ENCODE data around the gene CHKA.

Gene CHKA

DNA sequence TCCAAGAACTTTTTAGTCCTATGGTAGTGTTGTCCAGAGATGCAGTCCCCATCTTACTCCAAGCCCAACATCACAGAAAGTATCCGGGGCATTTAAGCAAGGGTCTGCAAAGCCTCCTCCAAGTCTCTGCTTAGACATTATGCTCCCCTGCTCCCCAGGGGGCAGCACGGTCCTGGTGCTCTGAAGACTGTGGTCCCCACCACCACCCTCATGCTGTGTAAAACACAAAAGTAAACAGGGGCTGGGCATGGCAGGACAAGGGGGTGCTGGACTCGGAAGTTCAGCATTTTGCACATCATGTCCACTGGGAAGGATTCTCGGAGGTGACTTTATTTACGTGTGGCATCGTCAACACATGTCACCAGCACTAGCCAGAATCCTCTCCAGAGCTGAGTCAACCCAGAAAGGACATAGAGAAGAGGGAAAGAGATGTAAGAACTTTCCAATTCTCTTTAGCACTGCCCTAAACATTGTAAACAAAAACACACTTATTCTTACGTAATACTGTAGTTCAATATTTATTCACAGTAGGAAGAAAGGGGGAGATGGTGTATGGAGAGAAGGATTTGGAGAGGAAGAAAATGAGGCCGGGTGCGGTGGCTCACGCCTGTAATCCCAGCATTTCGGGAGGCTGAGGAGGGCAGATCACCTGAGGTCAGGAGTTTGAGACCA lies 44.7 kb downstream of the CHKA start:
- in situ Hi-C loops (cut with MboI; ENCODE audit: low sequenced_read_pairs): no loop called here

DNA sequence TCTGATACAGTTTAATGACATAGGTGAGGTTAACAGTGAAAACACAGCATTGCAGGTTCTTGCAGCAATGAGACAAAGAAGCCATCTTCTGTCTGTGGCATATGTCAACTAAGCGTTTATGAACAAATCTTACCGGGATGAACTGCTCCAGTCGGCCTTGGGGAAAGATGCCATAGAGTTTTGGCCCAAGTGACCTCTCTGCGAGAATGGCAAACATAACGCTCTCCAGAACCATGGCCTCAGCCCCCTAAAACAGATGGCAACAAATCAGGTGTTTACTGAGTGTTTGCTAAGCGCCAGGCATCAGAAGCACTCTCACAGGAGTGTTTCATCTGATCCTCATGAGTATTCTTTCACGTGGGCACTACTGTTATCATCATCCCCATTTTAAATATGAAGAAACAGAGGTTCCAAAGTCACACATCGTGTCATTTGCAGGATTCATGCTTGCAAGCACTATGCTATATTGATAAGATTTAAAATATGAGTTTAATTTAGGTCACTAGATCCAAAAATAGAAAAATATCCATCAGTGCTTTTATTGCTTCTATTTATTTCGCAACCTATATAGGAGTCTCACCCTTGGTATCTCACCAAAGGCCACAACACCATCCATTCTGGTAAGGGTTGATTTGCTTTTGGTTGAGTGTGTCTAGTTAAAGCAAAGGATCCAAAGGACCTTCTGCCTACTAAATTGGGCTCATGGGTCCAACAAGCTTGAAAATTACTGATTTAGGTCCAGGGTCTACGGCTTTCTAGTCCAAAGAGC lies 46.4 kb downstream of the CHKA start:
- in situ Hi-C loops (cut with MboI; ENCODE audit: low sequenced_read_pairs): no loop called here

DNA sequence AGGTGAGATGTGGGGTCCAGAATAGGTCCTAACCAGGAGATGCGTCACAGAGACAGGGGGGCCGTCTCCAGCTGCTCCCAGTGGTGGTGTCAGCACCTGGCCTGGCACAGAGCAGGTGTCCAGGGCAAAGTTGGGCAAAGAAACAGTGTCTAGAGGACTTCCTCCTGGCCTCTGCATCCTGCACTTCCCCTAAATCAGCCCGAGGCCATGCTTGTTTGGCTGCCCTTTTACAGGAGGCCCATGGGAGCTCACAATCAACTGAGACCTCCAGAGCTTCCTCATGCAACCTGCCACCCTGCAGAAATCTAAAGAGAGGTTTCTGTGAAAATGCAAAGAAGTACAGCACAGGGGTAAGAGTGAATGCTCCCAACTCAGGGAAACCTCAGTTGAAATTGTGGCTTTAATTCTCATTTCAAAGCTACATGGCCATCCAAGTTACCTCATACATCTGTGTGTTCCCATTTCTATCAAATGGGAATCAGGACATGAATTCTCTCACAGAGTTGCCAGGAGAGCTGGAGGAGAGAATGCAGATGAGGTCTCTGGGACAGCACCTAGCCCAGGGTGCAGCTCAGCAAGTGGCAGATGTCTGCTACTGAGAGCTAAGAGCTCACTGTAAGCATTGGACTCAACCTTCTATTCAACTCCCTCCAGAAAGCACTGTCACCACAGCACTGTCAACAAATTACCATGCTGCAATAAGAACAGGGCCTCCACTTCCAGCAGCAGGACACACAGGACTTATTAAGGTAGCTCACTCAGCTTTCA lies 49.7 kb downstream of the CHKA start:
- in situ Hi-C loops (cut with MboI; ENCODE audit: low sequenced_read_pairs): no loop called here

DNA sequence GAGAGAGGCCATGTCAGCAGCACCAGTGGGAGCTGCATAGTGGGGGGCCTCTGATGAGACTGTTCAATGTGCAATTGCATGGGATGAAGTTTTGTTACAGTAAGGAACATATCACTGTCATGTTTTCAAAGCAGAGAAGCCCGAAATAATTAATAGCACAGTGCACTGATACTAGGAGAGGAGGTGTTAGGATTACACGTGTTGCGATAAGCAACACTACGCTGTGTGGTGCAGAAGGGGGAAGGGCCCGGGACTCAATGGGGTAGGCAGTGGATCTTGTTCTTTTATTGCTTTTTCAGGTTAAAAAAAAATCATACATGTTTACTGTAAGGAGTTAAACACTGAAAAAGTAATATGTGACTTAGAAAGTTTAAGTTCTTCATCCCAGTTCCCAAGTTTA lies 53.2 kb downstream of the CHKA start:
- in situ Hi-C loops (cut with MboI; ENCODE audit: low sequenced_read_pairs): no loop called here

DNA sequence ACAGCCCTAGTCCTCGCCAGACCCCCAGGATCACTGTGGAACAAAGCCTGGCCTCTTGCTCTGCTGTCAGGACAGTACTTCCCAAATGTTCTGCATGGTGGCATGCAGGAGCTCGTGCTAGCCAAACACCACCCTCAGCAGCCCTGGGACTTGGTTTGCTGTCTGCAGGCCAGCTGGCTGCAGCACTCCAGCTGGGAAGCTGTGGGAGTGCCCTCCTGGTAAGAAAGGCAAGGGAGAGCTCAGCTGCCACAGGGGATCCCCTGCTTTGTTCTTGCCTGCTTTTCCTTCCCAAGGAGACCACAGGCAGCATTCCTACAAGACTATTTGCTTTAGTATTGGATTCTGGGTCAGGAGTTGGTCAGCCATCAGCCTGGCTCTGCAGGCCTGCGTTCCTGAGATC lies 54.4 kb downstream of the CHKA start:
- in situ Hi-C loops (cut with MboI; ENCODE audit: low sequenced_read_pairs): no loop called here

DNA sequence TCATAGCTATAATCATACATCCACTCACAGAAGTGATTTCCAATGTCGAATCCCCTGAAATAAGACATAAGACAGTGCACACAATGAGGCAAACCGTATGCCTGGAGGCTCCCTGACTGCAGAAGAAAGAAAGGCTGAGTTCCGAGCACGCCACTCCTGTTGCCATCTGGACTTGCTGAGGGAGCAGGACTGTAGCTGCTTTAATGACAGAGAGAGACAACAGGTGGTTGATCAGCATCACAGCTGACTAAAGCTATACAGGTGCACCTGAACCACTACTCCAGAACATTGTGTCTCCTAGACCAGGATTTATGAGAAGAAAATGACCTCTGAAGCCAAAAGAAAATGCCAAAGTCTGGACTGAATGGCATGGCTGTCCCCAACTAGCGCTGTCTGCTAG lies 55.3 kb downstream of the CHKA start:
- in situ Hi-C loops (cut with MboI; ENCODE audit: low sequenced_read_pairs): no loop called here

DNA sequence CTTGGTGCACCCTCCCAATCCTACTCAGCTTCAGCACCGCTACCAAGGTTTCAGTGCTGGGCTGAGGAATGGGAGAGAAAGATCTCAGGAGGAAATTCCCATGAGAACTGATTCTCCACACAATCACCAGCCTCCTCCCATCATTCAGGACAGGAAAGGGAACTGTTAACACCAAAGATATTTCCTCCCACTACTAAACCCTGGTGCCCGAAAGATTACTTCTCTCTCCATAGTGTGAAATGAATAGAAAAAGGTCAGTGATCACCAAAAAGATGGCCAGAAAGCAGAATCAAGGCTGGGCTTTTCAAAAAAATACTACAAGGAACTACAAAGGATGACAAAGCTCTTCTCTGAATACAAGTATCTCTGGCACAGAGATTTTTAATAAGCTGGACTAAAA lies 56.3 kb downstream of the CHKA start:
- in situ Hi-C loops (cut with MboI; ENCODE audit: low sequenced_read_pairs): no loop called here

DNA sequence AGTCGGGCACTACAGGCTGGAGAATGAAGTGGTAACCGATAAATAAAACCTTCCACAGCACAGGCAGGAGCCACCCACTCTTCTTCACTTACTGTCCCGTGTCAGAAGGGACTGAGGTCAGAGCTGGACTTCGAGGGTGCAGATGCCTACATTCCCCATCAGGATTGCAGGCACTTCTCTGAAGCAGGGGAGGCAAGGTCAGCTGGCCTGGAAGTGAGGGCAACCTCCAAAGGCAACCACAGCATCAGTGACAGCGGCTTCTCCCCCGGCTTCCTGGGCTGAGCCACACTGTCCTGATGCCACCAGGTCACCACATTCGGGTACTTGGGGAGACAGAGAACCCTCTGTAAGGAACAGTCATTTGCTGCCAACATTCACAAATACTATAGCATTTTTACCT lies 59.7 kb downstream of the CHKA start:
- in situ Hi-C loops (cut with MboI; ENCODE audit: low sequenced_read_pairs): no loop called here

DNA sequence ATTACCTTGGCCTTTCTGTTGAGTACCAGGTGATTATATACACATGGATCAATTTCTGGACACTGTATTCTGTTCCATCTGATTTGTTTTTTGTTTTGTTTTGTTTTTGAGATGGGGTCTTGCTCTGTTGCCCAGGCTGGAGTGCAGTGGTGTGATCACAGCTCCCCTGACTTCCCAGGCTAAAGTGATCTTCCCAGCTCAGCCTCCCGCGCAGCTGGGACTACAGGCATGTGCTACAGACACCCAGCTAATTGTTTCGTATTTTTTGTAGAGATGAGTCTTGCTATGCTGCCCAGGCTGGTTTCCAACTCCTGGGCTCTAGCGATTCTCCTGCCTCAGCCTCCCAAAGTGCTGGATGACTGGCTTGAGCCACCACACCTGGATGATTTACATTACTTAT lies 63.4 kb downstream of the CHKA start:
- in situ Hi-C loops (cut with MboI; ENCODE audit: low sequenced_read_pairs): no loop called here

DNA sequence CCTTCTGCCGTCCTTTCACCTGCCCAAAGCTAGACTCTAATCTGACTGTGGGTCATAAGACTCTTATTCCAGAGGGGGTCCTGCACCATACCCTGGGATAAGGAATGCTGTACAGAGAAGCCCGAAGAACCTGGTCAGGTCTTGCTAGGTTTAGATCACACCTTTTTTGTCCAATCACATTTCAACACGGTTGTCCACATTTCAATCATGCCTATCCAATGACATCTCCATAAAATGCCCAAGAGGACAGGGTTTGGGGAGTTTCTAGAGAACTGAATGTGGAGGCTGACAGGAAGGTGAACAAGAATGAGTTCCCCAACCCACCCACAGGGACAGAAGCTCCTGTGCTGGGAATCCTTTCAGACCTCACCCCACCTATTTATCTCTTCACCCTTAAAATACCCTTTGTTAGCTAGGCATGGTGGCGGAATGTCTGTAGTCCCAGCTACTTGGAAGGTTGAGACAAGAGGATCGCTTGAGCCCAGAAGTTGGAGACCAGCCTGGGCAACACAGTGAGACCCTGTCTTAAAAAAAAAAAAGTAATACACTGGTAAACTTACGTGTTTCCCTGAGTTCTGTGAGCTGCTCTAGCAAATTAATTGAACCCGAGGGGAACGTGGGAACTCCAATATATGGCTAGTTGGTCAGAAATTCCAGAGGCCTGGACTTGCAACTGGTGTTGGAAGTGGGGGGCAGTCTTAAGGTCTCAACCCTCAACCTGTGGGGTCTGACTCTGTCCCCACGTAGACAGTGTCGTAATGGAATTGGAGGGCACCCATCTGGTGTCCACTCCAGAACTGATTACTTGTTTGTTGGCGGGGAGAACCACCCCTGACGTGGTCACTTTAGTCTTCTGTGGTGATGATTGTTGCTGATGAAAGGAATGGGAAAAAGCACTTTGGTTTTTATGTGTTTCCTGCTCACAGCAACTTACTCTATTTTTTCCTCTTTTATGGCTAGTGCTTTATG lies 64.6 kb downstream of the CHKA start:
- in situ Hi-C loops (cut with MboI; ENCODE audit: low sequenced_read_pairs): no loop called here

DNA sequence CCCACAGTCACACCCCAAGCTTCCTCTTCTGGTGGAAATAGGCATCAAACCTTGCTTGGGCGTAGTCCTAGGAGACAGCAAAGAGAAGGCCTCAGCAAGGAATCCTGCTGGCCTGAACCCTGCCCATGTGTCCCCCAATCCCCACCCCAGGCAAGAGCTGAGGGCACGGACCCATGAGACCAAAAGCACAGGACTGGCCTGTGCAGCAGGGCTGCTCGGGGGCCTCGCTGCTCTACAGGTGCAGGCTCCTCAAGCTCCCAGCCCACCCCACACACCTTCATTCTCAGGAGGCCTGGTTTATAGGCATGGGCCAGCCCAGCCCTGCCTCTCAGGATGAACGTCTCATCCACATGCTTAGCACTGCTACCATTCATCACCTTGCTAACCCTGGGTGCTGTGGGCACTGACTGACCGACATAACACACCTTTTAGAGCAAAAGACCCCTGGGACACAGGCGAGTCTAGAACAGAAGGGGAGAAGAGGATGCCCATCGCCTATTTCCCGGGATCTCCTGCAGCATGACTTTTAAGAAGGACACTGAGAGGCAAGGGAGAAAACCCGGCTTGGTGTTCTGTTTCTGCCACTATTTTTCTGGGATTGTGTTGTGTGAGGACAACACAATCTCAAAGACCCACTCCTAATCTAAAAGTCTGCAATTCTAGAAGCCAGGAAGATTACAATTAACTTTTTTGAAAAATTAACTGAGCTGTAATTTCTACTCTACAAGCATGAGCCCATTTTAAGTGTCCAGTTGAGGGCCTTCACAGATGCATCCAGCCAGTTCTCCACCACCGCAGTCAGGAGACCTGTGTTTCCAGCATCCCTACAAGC lies 67.0 kb downstream of the CHKA start:
- in situ Hi-C loops (cut with MboI; ENCODE audit: low sequenced_read_pairs): no loop called here

DNA sequence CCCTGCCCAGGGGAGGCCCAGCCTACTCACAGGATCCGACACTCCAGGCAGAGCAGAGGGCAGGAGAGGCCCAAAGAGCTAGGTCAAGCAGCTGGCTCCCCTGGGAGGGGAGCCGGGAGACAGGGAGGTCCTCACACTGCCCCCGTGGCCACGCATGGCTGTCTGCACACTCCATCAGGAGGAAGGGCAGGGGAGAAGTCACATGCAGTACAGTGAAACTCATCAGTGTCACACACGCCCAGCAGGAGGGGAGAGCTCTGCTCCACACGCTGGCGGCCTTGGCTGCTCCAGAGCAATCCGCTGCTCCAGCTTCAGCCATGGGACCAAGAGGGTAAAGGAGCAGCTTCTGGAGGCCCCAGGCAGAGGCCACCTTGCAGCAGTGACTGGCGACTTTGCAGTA lies 68.1 kb downstream of the CHKA start:
- in situ Hi-C loops (cut with MboI; ENCODE audit: low sequenced_read_pairs): no loop called here

DNA sequence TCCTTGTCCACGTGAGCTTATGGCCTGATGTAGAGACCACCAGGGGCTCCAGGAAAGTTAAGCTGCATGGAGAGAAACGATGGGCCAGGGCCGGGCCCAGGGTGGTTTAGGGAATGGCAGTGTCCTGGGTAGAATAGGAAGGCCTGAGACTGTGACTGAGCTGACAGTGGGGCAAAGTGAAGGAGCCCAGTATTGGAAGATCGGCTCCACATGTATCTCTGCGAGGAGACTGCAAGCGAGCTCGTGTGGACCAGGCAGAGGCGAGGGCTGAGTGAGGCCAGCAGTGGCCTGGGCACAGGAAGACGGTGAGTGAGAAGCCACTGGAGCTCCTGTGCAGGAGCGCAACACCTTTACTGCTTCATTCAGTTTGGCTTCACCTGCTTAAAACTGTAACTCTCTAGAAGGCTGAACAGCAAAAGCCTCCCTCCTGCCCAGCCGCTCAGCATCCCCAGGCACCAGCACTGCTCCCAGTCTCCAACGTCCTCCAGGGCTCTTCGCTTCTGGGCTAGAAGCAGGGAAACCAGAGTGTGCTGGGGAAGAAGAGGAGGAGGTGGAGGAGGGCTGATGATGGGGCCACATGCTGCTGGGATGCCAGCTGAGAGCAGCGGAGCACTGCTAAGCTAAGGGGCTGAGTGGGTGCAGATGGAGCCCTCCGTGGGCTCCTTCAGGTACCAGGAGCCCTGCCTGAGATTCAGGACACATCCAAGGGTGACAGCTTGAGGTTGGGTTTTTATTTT lies 68.9 kb downstream of the CHKA start:
- in situ Hi-C loops (cut with MboI; ENCODE audit: low sequenced_read_pairs): no loop called here

DNA sequence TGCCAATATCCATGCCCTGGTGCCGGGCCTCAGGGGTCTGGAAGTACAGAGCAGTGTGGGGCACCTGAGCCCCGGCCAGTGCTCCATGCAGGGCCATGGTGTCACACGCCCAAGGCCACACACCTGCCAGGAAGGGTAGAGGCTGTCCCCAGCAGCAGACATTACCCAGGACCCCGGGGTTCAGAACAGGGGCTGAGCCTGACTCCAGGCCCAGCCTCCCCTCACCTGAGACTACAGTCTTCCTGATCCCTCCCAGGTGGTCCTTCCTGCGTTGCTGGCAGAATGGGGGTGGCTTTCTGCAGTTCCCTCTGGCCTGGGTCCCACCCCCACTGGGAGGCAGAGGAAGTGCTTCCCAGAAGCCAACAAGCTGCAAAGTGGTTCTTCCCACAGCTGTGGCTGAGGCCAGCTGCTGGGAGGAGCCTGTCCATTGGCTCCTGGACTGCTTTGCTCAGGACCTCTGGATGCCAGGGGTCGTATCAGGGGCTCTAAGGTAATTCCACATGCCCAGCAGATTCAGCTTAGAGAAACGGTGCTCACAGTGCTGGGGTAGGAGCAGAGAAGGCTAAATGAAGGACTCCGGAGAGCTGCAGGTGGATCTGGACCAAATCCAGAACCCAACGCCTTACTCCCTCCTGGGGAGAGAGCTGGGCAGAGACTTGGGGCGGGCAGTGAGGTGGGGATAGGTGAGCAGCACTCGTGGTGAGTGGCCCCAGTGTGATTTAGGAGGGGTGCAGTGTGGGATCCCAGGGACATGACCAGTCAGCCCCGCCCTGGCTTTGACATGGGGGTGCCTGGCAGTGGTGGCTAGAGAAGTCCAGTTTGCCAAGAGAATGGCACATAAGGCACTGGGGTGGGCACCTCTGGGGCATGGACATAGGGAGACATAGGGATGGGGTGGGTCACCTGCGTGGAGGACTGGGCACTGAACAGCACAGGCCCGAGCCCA lies 69.7 kb downstream of the CHKA start:
- in situ Hi-C loops (cut with MboI; ENCODE audit: low sequenced_read_pairs): no loop called here

DNA sequence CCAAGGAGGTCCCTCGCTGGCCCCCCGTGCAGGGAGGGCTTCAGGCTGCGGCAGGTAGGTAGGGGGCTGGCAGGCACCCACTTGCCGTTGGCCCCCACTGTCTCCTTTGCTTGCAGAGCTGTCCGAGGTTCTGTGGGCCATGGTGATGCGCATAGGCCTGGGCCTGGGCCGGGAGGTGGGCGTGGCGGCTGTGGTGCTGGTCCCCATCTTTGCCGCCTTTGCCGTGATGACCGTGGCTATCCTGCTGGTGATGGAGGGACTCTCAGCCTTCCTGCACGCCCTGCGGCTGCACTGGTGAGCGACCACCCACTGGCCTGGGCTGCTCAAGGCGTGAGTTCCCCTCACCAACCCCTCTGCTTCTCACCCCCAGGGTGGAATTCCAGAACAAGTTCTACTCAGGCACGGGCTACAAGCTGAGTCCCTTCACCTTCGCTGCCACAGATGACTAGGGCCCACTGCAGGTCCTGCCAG lies 70.8 kb downstream of the CHKA start:
- in situ Hi-C loops (cut with MboI; ENCODE audit: low sequenced_read_pairs): no loop called here

DNA sequence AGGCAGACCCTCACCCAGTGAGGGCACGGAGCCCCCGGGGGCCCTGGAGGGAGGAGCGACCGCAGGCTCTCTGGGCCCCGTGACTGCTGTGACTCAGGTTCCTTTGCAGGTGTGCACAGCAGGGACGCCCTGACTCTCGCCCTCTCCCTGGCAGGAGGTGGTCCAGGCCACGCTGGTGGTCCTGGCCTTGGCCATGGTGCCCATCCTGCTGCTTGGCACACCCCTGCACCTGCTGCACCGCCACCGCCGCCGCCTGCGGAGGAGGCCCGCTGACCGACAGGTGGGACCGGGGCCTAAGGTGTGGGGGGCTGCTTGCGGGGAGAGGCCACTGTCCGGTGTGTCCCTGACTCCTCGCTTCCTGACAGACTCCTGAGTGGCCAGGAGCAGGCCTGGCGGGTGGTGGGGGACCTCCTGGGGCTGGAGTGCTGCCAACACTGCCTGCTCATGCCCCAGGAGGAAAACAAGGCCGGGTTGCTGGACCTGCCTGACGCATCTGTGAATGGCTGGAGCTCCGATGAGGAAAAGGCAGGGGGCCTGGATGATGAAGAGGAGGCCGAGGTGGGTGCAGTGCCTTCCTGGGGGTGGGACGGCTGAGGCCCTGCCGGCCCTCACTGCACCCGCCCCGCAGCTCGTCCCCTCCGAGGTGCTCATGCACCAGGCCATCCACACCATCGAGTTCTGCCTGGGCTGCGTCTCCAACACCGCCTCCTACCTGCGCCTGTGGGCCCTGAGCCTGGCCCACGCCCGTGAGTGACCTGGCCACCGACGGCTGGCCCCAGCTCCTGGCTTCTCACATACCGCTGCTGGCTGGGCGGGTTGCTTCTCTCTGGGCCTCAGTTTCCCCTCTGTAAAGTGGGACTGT lies 71.4 kb downstream of the CHKA start:
- in situ Hi-C loops (cut with MboI; ENCODE audit: low sequenced_read_pairs): no loop called here
